GM19351 (cell line): Measurements from ENCODE around the gene NECAB2.

Experiments used
- ATAC-seq: cut with Tn5 transposase; IDR thresholded peaks from one replicate; pipeline ENCODE4 v1.9.1; 2021; ENCODE audit warnings: mild to moderate bottlenecking, moderate library complexity; ENCODE audit not compliant: unreplicated experiment

Gene NECAB2

DNA sequence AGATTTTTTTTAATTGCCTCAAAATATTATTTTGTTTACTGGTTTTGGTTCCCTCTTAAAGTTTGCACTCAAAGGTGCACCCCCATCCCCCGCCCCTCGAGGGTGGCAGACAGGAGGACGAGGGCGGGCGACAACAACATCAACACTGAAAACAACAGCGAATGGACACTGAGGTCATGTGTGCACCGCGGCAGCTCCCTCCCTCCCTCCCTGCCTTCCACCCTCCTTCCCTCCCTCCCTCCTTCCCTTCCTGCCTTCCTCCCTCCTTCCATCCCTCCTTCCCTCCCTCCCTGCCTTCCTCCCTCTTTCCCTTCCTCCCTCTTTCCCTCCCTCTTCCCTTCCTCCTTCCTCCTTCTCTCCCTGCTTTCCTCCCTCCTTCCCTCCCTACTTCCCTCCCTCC, 16.5 kb upstream of the NECAB2 start:
- no peak for ATAC-seq

DNA sequence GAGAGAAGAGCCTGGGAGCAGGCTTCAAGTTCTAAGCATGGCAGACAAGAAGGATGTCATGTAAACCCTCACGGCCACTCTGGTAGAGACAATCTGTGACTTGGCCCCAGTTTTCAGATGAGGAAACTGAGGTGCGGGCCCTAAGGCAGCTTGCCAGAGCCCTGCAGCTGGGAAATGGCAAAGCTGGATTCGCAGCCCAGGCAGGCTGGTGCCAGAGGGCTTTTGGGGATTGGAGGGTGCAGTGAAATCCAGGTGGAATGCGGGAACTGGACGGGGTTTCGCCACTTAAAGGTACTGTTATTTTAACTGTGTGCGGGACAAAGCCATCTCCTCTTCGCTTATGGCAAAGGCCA, 15.5 kb upstream of the NECAB2 start:
- ATAC-seq, result no peak

DNA sequence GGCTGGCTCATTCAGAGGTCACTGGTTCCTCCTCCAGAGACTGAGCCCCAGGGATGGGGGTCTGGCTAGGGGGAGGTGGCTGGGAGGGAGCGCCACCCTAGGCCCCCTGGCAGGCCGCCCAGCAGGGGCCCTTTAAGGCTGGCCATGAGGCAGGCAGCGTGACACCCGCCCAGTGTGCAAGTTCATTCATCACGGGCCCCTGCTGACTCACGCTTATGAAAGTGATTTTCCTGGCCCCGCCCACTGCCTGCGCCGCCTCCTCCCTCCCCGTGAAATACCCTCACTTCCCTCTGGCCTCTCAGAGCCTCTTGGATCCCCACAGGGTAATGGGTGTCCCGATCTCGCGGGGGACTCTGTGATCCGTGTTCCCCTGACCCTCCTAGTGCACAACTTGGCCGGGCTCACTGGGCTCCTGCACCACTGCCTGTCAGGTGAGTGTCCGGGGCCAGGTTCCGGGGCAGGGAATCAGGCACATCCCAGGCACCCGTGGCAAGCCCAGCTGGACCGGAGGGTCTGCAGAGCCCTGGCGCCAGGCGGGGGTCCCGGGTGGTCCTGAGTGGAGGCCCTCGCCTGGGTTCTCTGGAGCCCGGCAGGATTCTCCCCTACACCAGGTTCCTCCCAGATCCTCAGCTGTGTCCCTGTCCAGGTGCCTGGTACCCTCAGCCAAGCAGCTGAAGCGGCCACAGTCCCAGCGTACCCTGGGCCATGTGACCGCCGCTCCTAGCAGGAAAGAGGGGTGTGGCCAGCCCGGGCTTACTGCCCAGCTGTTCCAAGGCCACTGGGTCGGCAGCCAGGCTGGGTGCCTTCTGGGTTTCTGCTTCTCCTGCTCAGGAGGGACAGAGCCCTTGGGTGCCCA, 14.9 kb upstream of the NECAB2 start, which contains the start of gene OSGIN1:
OSGIN1 (plus strand) TSS at position 301 of the 856 bp plus-strand sequence. CDS start 4,432 bp downstream, outside the sequence.
- ATAC-seq, result peak; percentile 80

DNA sequence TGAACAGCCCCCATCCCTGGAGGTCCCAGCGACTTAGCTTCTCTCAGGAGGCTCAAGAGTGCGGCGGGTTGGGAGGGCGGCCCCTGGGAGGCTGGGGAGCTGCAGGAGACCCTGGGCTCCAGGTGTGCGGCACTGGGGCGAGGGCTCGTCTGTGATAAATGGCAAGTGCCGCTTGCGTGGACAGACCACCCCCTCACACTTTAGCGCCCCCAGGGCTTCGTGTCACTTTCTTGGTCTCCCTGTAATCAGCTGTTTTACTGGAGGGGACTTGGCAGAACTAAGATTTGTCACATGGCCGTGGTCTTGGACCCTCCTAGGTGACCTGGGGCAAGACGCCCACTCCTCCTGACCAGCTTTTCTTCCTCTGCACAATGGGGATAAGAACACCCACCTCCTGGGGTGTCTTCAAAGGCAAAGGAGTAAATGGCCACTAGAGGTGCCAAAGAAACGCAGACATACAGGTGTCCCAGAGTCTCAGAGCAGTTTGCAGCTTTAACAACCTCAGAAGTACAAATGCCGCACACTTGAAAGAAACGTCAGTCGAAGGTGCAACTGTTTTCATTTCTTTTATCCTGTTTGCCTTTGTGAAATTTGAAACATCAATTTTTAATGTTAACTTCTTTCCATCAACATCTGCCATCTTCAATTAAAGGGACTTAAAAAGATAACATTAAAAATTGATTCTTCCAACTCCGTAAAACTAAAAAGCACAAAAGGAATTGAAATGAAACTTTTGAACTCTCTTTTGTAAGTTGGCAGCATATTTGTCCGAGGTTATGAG, 14.1 kb upstream of the NECAB2 start:
- peak; percentile 58 for ATAC-seq

DNA sequence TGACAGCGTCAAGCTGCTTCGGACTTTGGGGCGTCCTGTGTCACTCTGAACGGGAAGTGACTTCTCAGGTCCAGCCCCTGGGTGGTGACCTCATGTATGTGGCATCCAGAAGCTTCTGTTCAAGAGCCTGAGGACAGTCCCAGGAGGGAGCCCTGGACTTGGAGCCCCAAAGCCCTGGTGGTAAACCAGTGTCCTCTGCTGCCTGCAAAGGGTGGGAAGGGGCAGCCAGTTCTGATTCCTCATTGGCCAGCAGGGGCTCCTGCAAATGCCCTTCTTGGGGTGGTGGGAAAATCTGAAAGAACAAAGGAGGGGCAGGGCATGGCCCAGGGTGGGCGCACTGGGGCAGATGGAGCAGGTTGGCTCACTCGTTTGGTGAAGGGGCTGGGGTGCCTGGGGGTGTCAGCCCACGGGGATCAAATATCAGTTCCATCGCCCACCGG, 13.4 kb upstream of the NECAB2 start:
- no peak for ATAC-seq

DNA sequence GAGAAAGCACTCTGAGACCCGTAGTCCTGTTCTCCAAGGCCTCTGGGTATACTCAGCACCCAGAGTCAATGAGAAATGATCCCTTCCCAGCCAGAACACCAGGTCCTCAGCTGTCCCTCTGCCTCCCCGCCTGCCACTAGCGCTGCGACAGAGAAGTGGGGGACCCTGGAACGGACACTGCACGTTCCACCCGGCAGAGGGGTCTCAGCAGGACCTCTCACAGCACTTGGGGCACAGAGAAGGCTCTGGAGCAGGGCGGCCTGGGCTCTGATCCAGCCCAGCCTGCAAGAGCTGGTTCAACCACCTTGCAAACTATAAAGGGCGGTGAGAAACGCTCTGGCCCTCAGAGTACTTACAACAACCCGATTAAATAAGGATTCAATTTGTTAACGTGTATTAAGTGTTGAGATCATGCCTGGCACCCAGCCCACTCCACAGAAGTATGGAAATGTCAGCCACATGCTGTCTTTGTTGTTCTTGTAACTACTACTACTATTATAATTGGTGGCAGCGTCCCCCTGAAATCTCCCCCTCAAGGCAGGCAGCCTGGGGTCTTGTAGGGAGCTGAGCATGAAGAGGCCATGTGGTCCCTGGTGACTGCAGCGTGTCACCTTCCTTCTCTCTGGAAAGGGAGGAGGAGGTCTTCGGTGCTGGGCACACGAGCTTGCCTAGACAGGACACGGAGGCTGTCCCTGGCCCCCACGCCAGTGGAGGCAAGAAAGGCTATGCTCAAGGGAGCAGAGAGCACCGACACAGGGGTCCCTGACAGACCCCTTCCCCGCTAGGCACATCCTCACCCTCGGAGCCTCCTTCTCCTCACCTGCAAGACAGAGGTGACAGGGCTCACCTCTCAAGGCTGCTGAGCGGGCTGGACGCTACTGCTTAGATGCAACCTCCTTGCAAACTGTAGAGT, 12.6 kb upstream of the NECAB2 start:
- no peak for ATAC-seq

DNA sequence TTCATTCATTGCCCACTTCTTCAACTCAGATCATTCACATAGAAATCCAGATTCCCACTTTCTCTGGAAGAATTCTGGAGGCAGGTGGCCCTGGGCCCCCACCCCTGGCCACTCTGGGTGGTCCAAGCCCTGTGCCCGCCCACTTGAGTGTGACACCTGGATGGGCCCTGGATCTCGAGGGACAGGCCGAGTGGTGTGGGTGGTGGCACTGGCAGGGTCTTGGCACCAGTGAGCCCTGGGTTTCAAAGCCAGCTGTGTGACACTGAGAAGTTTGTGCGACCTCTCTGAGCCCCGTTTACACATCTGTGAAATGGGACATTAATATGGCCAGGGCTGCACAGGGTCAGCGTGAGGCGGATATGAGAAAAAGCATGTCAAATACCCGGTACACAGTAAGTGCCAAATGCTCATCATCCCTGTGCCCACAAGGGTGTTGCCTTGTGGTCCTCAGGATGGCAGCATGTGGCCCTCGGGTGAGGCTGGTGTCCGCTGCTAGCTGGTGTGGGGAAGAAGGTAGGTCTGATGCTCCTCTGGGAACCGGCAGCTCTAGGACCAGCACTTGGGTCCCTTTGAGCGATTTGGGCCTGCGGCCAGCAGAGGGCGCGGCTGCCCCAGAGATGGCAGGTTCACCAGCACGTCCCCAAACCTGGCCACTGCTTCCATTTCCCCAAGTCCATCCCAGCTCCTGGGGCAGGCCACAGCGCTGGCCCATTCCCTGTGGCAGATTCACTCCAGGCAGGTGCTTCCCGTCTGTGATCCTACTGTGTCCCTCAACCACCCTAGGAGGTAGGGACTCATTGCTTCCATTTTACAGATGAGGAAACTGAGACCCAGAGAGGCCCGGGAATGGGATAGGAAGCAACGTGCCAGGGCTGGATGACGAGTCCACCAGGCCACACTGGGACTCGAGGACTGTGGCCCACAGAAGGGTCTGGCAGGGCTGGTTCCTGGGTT, 11.4 kb upstream of the NECAB2 start:
- peak; percentile 50 for ATAC-seq

DNA sequence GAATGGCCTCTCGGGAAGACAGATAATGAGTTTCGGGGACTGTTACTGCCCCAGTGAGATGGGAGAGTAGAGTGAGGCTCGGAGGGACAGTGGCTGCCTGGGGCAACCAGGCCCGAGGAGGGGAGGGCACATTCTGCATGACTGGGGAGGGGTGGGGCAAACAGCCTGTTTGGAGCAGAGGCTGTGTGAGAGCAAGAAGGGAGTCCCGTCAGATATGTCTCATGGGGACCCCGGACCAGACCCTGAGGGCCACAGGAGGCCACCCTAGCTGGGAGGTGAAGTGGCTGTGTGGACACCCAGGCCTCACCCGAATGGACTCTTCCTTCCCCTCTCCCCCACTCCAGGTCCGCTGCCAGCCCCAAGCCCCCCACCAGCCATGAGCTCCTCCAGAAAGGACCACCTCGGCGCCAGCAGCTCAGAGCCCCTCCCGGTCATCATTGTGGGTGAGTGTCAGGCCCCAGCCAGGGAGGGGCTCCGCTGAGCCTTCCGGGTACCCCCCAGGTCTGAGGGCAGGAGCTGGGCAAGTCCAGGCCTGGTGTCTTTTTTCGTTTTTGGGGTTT, 10.7 kb upstream of the NECAB2 start:
- no peak for ATAC-seq

DNA sequence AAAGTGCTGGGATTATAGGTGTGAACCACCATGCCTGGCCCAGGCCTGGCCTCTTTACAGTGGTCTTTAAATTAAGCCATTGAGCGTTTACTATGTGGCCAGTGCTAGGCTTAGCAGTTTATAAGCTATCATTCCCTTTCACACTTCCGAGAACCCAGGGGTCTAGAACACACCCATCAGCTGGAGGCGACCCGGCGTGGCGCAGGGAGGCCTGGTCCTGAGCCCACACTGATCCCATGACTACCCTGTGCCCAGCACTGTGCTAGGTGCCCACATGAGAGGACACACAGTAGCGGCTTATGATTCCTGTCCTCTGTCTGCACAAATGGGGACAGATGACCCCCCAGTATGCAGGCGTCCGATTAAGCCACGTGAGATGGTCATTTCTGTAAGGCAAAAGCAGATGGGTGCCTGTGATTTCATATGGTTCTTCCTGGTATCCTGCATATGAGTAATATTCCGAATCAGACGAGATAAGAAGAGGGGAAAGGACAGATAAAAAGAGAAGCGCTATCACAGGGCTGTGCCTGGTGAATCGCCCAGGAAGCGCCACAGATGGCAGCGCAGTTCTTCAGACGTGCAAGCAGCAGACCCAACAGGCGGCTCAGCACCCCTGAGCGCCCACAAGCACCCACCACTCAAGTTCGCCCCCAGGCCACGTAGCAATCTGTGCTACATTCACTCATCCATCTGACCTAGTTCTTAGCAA, 9.8 kb upstream of the NECAB2 start:
- ATAC-seq, result no peak

DNA sequence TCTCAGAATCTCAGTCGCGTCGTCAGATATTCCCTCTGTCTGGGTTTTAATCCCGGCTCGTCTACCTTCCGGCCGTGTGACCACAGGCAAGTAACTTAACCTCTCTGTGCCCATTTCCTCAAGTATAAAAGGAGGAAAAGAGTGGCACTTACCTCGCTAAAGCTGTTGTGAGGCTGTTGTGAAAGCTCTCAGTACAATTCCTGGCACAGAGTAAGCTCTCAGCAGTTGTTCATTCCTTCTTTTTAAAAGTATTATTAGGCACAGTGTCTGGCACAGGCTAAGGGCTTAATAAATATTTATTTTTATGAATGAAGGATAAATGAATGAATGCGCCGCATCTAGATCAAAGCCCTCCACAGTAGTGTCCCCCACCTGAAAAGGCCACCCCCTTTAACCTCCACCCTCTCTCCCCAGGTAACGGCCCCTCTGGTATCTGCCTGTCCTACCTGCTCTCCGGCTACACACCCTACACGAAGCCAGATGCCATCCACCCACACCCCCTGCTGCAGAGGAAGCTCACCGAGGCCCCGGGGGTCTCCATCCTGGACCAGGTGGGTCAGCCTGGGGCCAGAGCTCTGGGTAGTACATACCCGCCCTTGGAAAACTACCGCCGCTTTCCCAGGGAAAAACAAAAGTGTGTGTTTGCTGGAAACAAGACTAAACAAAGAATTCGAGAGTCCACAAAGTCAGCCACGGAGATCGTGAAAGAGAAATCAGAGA, 9.0 kb upstream of the NECAB2 start:
- no peak for ATAC-seq

DNA sequence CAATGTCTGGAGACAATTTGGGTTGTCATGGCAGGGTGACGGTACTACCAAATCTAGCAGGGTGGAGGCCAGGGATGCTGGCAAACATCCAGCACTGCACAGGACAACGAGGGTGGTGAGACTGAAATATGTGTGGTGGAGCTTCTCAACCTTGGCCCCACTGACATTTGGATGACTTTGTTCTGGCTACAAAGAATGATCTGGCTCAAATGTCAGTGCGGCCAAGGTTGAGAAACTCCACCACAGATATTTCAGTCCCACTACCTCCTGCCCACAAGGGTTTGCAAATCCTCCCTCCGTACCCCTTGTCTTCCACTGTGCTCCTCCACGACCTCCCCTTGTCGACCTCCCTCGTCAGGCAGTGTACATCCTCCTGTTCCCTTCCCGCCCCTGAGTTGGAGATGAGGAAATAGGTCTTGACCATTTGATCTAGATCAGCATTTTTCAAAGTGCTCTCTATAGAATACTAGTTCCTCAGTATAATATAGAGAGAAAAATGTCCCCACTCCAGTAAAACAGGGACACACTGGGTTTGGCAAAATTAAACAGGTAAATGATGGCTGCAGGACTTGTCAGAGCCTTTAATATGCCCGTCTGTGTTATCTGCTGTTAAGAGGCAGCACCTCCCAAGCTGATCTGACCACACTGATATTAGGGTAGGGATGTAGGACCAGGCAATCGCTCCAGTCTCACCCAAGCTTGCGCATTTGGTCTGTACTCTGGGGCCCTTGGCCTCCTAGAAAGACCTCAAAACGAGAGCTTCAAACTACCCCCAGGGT, 8.2 kb upstream of the NECAB2 start:
- no peak for ATAC-seq

DNA sequence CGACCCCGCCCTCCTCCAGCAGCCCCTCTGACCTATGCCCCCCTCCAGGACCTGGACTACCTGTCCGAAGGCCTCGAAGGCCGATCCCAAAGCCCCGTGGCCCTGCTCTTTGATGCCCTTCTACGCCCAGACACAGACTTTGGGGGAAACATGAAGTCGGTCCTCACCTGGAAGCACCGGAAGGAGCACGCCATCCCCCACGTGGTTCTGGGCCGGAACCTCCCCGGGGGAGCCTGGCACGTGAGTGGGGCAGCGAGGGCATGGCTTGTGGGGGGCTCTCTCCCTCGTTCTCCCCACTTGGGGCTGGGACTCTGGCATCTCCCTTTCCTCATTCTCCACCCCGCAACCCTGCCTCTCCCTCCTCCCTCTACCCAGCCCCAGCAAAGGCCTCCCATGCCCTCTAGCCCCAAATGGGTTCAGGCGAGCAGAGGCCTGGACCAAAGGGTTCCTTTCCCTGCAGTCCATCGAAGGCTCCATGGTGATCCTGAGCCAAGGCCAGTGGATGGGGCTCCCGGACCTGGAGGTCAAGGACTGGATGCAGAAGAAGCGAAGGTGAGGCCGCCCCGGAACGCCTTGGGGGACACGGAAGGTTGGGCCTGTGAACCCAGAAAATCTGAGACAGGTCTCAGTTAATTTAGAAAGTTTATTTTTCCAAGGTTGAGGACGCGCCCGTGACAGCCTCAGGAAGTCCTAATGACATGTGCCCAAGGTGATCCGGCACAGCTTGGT, 7.4 kb upstream of the NECAB2 start:
- no peak for ATAC-seq

DNA sequence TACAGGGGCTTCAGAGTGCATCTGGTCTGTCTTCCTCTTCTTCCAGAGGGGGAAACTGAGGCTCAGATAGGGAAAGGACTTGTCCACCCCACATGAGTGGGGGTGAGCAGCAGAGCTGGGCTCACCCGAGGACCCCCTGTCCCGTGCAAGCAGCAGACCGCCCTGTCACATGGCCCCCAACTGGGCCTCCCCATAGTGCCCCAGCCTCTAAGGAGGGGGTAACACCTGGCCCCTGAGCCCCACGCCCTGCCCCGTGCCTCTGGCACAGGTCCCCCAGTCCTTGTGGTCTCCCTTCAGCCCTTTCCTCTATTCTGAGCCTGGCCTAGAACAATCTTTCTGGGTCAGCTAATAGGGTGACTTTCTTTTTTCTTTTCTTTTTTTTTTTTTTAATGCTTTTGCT, 6.5 kb upstream of the NECAB2 start:
- ATAC-seq, result no peak

DNA sequence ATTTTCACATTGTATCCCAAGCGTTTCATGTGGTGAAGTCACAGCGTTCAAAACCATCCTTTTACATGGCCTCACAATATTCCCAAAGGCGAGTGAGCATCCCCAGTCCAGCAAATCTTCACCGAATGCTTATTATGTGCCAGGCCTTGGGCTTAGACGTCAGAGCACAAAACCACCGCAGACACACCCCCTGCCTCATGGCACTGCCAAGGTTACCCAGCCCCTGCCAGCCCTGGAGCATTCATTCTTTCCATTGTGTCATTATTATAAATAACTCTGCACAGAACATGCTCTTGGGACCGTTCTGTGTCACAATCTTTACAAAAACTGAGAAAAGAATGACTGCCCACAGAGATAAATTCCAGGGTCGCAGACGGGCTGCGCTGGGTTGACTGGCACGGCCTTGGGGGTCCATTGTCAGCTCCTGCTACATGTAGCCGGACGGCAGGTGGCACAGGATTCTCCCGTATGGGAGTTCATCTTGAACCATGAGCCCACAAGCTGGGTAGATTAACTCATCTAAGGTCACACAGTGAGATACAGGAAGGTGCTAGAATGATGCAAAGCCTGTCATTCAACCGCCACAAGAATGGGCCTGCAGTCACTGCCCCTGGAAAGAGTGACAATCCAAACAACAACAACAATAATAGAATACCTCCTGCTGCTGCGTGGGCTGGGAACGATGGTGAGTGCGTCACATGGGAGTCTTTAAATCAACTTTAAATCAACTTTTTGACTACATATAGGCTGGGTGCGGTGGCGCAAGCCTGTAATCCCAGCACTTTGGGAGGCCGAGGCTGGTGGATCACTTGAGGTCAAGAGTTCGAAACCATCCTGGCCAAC, 4.5 kb upstream of the NECAB2 start:
- ATAC-seq, result no peak

DNA sequence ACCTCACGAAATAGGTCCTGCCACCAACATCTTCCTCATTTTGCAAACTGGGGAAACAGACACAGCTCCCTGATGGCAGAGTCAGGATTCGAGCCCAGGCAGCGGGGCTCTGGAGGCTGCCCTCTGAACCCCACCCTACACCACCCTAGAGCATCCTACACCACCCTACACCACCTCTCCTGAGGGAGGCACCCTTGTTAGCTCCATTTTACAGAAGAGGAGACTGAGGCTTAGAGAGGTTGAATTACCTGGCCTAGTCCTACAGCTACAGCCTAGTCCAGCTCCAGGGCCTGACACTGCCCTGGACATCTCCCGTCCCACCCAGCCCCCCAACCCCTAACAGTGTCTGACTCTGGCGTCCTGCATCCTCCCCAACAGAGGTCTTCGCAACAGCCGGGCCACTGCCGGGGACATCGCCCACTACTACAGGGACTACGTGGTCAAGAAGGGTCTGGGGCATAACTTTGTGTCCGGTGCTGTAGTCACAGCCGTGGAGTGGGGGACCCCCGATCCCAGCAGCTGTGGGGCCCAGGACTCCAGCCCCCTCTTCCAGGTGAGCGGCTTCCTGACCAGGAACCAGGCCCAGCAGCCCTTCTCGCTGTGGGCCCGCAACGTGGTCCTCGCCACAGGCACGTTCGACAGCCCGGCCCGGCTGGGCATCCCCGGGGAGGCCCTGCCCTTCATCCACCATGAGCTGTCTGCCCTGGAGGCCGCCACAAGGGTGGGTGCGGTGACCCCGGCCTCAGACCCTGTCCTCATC, 3.2 kb upstream of the NECAB2 start:
- ATAC-seq, result no peak
